C4-2B (cell line): ENCODE measurements around the gene SLC35F3.
A peak's percentile ranks its signal among the peaks of the same experiment; 100 is the strongest.

ENCODE experiments used
- H3K27ac ChIP-seq: fragments of 450-650 bp; 2 replicates; pipeline ENCODE4 v1.5.1; 2017
- CTCF ChIP-seq: fragments of 450-650 bp; conservative IDR thresholded peaks from 2 replicates; pipeline ENCODE4 v1.5.1; 2017; ENCODE audit warnings: mild to moderate bottlenecking
- ZFX ChIP-seq: fragments of 450-650 bp; IDR thresholded peaks from 2 replicates; pipeline ENCODE4 v1.6.1; 2017

Gene SLC35F3

GRCh38 chr1:234083460-234083859, 179.0 kb downstream of the SLC35F3 start:
- no peak overlapping the region for H3K27ac ChIP-seq
- TF ChIP-seq CTCF (no peak), ZFX (no peak)

- H3K27ac ChIP-seq, result no peak overlapping the region
- TF ChIP-seq ZFX (no peak), CTCF (peak; percentile 17; the same call in 1 of the 2 replicates)
These were observed 184.9 kb downstream of the SLC35F3 start for GRCh38 chr1:234089396-234089795.

- H3K27ac ChIP-seq, result no peak overlapping the region
- TF ChIP-seq ZFX (no peak), CTCF (no peak)
These were observed 186.0 kb downstream of the SLC35F3 start for GRCh38 chr1:234090212-234091064.

DNA sequence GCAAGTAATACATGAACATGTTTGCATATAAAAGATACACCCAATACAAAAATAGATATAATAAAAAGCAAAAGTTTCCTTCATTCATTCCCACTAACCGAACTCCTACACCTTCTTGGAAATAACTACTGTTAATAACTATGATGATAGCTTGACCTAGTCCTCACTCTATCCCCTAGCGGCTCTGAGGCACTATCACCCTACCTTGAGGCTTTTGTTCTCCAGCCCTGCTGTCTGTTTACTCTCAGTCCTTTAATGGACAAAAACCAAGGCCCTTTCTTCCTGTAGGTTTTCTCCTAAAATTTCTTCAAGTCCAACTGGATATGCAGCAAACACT, 186.6 kb downstream of the SLC35F3 start:
- H3K27ac ChIP-seq, result no peak overlapping the region; the same call in 1 of the 2 replicates
- TF ChIP-seq ZFX (no peak), CTCF (no peak)

- peak overlapping the region; percentile 55; the same call in 1 of the 2 replicates for H3K27ac ChIP-seq
- TF ChIP-seq CTCF (no peak), ZFX (no peak)
These were observed 187.4 kb downstream of the SLC35F3 start for GRCh38 chr1:234091876-234092275.

DNA sequence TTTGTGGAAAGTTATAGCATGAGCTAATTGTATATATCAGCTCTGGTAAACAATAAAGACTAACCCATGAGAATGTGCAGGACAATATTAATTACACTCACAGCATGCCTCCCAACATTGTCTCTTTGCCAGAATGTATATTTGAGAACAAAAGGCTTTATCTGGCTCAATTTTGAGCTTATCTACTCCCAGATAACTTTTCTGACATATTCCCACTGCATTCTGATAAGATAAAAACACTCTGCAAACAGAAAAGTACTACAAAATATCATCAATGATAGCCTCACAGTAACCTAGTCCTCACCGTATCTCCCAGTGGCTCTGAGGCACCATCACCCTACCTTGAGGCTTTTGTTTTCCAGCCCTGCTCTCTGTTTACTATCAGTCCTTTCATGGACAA, 188.6 kb downstream of the SLC35F3 start:
- H3K27ac ChIP-seq, result peak overlapping the region; percentile 68
- TF ChIP-seq ZFX (no peak), CTCF (no peak)

DNA sequence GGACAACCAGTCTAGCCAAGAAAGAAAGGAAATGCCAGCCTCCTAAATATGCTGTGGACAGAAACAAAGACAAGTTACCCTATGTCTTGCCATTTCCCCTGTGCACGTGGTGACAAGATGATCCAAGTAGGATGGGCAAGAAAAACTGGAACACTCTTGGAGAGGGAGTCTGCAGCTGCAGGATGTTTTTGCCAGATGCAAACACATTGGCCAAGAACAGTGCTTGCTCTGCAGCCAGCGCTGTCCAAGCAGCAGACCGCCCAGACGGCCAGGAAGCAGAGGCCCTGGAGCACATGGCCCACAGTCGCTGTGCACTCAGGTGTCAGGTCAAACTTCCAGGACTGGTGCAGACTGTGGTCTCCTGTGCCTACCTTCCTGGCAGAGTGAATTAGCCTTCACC, 189.3 kb downstream of the SLC35F3 start:
- TF ChIP-seq ZFX (no peak), CTCF (no peak)
- peak overlapping the region; percentile 68 for H3K27ac ChIP-seq
